Keratinocyte (primary cell): ENCODE measurements around the gene THRB. TPM values are rescaled to one million over a fixed set of nuclear protein-coding genes. Genes with fewer than 3 reads are reported as not detected.
A peak's percentile ranks its signal among the peaks of the same experiment; 100 is the strongest.

ENCODE experiments used
- DNase-seq: peaks from one replicate; pipeline ENCODE4 v3.0.0-alpha.2; 2011; ENCODE audit warnings: low read depth, missing footprints, low spot score
- FAIRE-seq: peaks from 2 replicates; lab custom pipeline; 2011; peaks lifted over from hg19 to GRCh38; lab: Jason Lieb, UNC
- H2AFZ ChIP-seq: 2 replicates; pipeline ENCODE4 v1.6.0; 2012; ENCODE audit warnings: low read length, control low read depth, inconsistent platforms; ENCODE audit not compliant: control insufficient read depth
- H3K27ac ChIP-seq: 2 replicates; pipeline ENCODE4 v1.5.1; 2011; ENCODE audit warnings: low read length; ENCODE audit not compliant: control insufficient read depth, insufficient read depth
- H3K27me3 ChIP-seq: 3 replicates; pipeline ENCODE4 v1.6.0; 2011; ENCODE audit warnings: low read length; ENCODE audit not compliant: control insufficient read depth, insufficient read depth; ENCODE audit errors: extremely low read depth
- H3K36me3 ChIP-seq, 2 experiments: 2 replicates in 1 of 2; 3 replicates in 1 of 2; pipeline ENCODE4 v1.5.1; 2011; ENCODE audit warnings: low read length in 2 of 2, mild to moderate bottlenecking in 1 of 2; ENCODE audit not compliant: control insufficient read depth in 2 of 2, insufficient read depth in 2 of 2; ENCODE audit errors: extremely low read depth in 1 of 2
- H3K4me1 ChIP-seq: 3 replicates; pipeline ENCODE4 v1.5.1; 2011; ENCODE audit warnings: low read length; ENCODE audit not compliant: control insufficient read depth, insufficient read depth; ENCODE audit errors: extremely low read depth
- H3K4me2 ChIP-seq: 3 replicates; pipeline ENCODE4 v1.6.0; 2011; ENCODE audit warnings: low read depth, low read length; ENCODE audit not compliant: control insufficient read depth, insufficient read depth; ENCODE audit errors: extremely low read depth
- H3K4me3 ChIP-seq, 3 experiments: fragments of 200-600 bp in 1 of 3; sonication (generic) in 1 of 3; 2 replicates in 2 of 3; 3 replicates in 1 of 3; pipeline ENCODE4 v1.5.1; 2011 to 2016; ENCODE audit warnings: low read length in 3 of 3, mild to moderate bottlenecking in 3 of 3, control low read depth in 2 of 3, inconsistent platforms in 1 of 3, low read depth in 1 of 3, mixed read lengths in 1 of 3, mixed run types in 1 of 3, moderate library complexity in 1 of 3; ENCODE audit not compliant: control insufficient read depth in 2 of 3, insufficient read depth in 2 of 3; ENCODE audit errors: extremely low read depth in 1 of 3
- H3K79me2 ChIP-seq: 2 replicates; pipeline ENCODE4 v1.6.0; 2012; ENCODE audit warnings: low read length; ENCODE audit not compliant: control insufficient read depth, insufficient read depth
- H3K9ac ChIP-seq: 3 replicates; pipeline ENCODE4 v1.6.0; 2011; ENCODE audit warnings: low read length; ENCODE audit not compliant: control insufficient read depth, insufficient read depth; ENCODE audit errors: extremely low read depth
- H3K9me1 ChIP-seq: 3 replicates; pipeline ENCODE4 v1.6.0; 2011; ENCODE audit warnings: low read length; ENCODE audit not compliant: control insufficient read depth, insufficient read depth; ENCODE audit errors: extremely low read depth
- H3K9me3 ChIP-seq: 2 replicates; pipeline ENCODE4 v1.5.1; 2012; ENCODE audit warnings: low read depth, low read length; ENCODE audit not compliant: control insufficient read depth
- H4K20me1 ChIP-seq: 3 replicates; pipeline ENCODE4 v1.6.0; 2011; ENCODE audit warnings: low read length; ENCODE audit not compliant: control insufficient read depth, insufficient read depth; ENCODE audit errors: extremely low read depth
- CTCF ChIP-seq, 3 experiments: IDR thresholded peaks in 1 of 3; conservative IDR thresholded peaks in 1 of 3; optimal IDR thresholded peaks in 1 of 3; 2 replicates in 2 of 3; 3 replicates in 1 of 3; pipeline versions ENCODE3 to v1.5.1; 2011; ENCODE audit warnings: low read length in 3 of 3, mild to moderate bottlenecking in 3 of 3, moderate library complexity in 2 of 3, control low read depth in 1 of 3, inconsistent platforms in 1 of 3; ENCODE audit not compliant: insufficient read depth in 2 of 3; ENCODE audit errors: extremely low read depth in 1 of 3
- EZH2 ChIP-seq: IDR thresholded peaks from one replicate; pipeline ENCODE4 v1.6.1; 2012; ENCODE audit warnings: inconsistent platforms, mild to moderate bottlenecking, low read length, moderate library complexity
- dilution Hi-C: fragments of 300-500 bp; cut with MboI; formaldehyde crosslinking; loops from one replicate; pipeline ENCODE4 v1.7.0; 2020; ENCODE audit warnings: low sequenced_read_pairs; ENCODE audit not compliant: extremely low pct_ligation_motif_present
- polyA plus RNA-seq, 5 experiments: library from polyadenylated mRNA; depleted of rRNA in 3 of 5; stranded (reverse) in 3 of 5; stranded (forward) in 1 of 5; unstranded in 1 of 5; fragments of >200 nt; gene quantifications; 1 replicate in 1 of 5; 2 replicates in 3 of 5; 3 replicates in 1 of 5; pipeline versions ENCODE4 v1.2.1 to v1.2.3, GENCODE V29; 2011 to 2012; ENCODE audit warnings: missing spikeins in 2 of 5, low read depth in 1 of 5, low replicate concordance in 1 of 5

Gene THRB
- polyA plus RNA-seq, 1 donor (not counting 4 experiments of a cell fraction or from before 2014, with no cell fraction given): 2.6 TPM

- dilution Hi-C loops: no loop called here
- Histone ChIP-seq H3K4me1 (peaks cover 14% of the 10 kb centered on the region), H3K9me1 (peaks cover 2% of the 10 kb centered on the region), H3K9me3 (no peaks in the 10 kb centered on the region), H3K9ac (no peak overlapping the region), H3K36me3 (no peaks in the 10 kb centered on the region), H3K27ac (peak overlapping the region; percentile 42), H2AFZ (no peak overlapping the region), H3K4me3 (no peak overlapping the region), H4K20me1 (no peaks in the 10 kb centered on the region), H3K4me2 (peak overlapping the region; percentile 64), H3K79me2 (no peaks in the 10 kb centered on the region), H3K27me3 (no peaks in the 10 kb centered on the region)
- FAIRE-seq (peak; percentile 71), DNase-seq (no peak)
- no peak for TF ChIP-seq CTCF (optimal IDR thresholded peaks at IDR 0.05 in 1 of 3, IDR thresholded peaks at IDR 0.05 in 1 of 3, conservative IDR thresholded peaks at IDR 0.05 in 1 of 3; ENCODE audit: extremely low read depth in 1 of 3, insufficient read depth in 2 of 3, low read length in 3 of 3)
- TF ChIP-seq EZH2: no peak
Observed at GRCh38 chr3:24299246-24299805, 195.3 kb downstream of the THRB start.

- Histone ChIP-seq H3K9me1 (peaks cover 2% of the 10 kb centered on the region), H3K79me2 (no peaks in the 10 kb centered on the region), H3K4me2 (no peak overlapping the region), H3K4me3 (no peak overlapping the region), H3K36me3 (no peaks in the 10 kb centered on the region), H3K27me3 (no peaks in the 10 kb centered on the region), H2AFZ (no peak overlapping the region), H3K9ac (no peak overlapping the region), H3K4me1 (peaks cover 14% of the 10 kb centered on the region), H3K9me3 (no peaks in the 10 kb centered on the region), H4K20me1 (no peaks in the 10 kb centered on the region), H3K27ac (no peak overlapping the region)
- dilution Hi-C loops: no loop called here
- peak; percentile 60 for FAIRE-seq
- DNase-seq: no peak
- TF ChIP-seq CTCF (optimal IDR thresholded peaks at IDR 0.05 in 1 of 3, IDR thresholded peaks at IDR 0.05 in 1 of 3, conservative IDR thresholded peaks at IDR 0.05 in 1 of 3; ENCODE audit: extremely low read depth in 1 of 3, insufficient read depth in 2 of 3, low read length in 3 of 3): no peak
- no peak for TF ChIP-seq EZH2
Observed at GRCh38 chr3:24296441-24297205, 198.0 kb downstream of the THRB start.
